Fibroblast of pulmonary artery (primary cell): ENCODE measurements around the gene DLGAP4.

Source experiments
- DNase-seq: peaks from one replicate; pipeline ENCODE4 v3.0.0-alpha.2; 2010; ENCODE audit warnings: low read depth
- H3K4me3 ChIP-seq: replicated peaks from 2 replicates; pipeline ENCODE4 v1.5.1; 2011; ENCODE audit warnings: low read depth, mild to moderate bottlenecking, control low read depth, low read length, moderate library complexity
- TF ChIP-seq, protein P1 (sequence below): IDR thresholded peaks from 2 replicates; pipeline ENCODE4 v1.5.1; 2011; ENCODE audit warnings: mild to moderate bottlenecking, control low read depth, low read length, inconsistent platforms; ENCODE audit errors: missing control alignments

DLGAP4 gene

DNA sequence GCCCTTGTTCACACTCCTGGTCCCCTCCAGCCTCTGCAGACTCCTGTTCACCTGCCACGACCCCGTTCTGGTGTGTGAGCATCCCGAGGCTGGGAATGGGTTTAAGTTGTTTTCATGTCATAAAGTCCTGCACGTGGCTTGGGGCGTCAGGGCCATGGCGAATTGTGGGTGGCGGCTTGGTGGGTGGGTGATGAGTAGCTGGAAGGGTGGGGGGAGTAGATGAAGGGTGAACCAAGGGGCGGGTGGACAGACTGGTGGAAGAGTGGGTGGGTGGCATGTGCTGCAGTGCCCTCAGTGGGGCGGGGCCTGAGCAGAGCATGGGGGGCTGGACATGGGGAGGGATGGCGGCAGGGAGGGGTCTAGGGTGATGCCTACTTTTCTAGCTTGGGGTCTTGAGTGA, 54.3 kb downstream of the DLGAP4 start:
- no peak overlapping the region for H3K4me3 ChIP-seq
- DNase-seq = no peak
- TF ChIP-seq, protein P1, sequence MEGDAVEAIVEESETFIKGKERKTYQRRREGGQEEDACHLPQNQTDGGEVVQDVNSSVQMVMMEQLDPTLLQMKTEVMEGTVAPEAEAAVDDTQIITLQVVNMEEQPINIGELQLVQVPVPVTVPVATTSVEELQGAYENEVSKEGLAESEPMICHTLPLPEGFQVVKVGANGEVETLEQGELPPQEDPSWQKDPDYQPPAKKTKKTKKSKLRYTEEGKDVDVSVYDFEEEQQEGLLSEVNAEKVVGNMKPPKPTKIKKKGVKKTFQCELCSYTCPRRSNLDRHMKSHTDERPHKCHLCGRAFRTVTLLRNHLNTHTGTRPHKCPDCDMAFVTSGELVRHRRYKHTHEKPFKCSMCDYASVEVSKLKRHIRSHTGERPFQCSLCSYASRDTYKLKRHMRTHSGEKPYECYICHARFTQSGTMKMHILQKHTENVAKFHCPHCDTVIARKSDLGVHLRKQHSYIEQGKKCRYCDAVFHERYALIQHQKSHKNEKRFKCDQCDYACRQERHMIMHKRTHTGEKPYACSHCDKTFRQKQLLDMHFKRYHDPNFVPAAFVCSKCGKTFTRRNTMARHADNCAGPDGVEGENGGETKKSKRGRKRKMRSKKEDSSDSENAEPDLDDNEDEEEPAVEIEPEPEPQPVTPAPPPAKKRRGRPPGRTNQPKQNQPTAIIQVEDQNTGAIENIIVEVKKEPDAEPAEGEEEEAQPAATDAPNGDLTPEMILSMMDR = no peak

DNA sequence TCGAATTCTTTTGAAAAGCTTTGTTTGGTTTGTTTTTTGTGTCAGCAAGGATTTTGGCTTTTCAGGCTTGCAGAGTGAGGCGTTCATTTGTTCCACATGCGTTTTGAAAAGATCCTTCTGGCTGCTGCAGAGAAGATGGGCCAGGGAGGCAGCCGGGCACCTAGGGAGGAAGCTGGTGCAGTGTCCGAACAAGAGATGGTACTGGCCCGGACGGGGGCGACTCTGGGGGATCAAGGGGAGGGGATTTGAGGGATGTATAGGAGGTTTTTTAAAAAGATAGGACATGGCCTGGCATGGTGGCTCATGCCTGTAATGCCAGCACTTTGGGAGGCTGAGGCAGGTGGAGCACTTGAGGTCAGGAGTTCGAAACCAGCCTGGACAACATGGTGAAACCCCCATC, 55.3 kb downstream of the DLGAP4 start:
- no peak for DNase-seq
- no peak overlapping the region for H3K4me3 ChIP-seq
- TF ChIP-seq, protein P1 = no peak

DNA sequence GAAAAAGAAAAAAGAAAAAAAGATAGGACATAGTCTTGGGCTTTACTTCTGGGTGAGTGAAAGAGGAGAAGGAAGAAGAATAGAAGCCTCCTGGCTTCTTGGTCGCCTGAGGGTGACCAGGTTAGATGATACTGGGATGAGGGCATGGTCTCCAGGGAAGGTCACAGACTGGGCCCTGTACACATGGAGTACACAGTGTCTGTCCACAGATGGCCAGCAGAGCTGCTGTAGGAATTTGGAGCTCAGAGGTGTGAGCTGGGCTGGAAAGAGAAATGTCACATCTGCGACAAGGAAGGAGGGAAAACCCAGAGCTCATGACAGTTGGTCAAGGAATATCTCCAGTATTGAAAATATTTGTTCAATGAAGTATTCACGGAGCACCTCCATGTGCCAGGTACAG, 56.1 kb downstream of the DLGAP4 start:
- no peak overlapping the region for H3K4me3 ChIP-seq
- TF ChIP-seq, protein P1 = no peak
- no peak for DNase-seq

DNA sequence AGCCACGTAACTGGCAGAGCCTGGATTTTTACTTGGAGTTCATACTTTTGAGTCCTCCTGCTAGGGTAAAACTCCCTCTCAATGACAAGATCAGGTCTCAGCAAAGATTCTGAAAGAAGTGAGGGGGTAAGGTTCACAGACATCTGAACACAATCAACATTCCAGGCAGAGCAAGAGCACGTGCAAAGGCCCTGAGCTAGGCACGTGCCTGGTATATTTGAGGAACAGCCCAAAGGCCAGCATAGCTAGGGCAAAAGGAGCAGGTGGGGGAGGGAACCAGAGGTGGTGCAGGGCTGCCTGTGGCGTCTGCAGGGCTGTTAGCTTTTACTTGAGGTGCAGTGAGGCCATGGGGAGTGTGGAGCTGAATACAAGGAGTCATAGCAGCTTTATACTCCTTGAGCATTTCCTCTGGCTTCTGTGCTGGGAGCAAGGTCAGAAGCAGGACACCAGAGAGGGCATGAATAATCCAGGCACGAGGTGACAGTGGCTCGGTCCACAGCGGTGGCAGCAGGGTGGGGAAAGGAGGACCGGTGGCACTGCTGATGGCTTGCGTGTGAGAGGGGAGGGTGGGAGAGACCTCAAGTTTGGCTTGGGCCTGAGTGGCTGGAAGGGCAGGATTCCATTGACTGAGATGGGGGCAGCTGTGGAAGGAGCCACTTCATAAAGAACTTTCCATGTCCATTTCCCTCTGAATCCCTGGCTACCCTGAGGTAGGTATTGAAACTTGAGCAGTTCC, 57.0 kb downstream of the DLGAP4 start:
- no peak for DNase-seq
- TF ChIP-seq, protein P1 = no peak
- H3K4me3 ChIP-seq = no peak overlapping the region

DNA sequence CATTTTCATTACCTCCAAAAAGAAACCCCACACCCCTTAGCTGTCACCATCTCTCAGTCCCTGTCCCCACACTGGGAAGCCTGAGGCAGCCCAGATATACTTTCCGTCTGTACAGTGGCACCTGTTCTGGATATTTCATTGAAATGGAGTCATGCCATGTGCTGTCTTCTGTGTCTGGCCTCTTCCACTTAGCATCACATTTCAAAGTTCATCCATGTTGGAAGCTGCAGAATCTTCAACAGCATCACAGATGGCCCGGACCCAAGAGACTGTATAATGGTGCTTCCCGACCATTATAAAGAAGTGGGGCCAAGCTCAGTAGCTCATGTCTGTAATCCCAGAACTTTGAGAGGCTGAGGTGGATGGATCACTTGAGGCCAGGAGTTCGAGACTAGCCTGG, 58.4 kb downstream of the DLGAP4 start:
- TF ChIP-seq, protein P1 = no peak
- H3K4me3 ChIP-seq = no peak overlapping the region
- DNase-seq = no peak

DNA sequence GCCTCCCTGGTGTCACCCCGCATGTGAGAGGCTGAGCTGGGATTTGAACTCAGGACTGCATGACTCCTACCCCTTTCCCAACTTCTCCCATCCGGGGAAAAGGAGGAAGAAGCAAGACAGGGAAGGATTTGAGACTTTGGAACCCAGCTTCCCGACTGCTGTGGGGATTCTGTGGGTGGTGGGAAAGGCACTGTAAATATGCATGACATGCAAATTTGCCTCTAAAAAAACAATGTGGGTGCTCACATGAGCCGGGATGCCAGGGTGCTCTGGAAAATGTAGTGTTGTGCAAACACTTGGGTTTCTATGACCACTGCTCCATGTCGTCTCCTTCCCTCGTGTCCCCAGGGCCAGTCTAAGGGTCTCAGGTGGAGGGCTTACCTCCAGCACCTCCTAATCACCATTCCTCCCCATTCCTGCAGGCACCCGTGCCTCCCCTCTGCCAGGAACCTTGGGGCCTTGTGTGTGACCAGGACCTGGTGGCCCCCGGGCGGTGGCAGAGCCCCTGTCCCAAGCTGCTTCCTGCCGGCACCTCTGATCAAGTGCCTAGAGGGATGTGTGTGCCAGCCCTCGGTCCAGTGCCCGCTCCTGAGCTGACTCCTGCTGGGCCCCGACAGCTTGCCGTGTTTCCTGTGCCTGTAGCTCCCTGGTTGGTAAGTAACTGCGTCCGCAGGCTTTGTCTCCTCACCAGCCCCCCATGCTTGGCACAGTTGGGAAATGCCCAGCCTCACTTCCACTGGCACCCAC, 60.7 kb downstream of the DLGAP4 start:
- DNase-seq = no peak
- H3K4me3 ChIP-seq = no peak overlapping the region
- TF ChIP-seq, protein P1 = no peak

DNA sequence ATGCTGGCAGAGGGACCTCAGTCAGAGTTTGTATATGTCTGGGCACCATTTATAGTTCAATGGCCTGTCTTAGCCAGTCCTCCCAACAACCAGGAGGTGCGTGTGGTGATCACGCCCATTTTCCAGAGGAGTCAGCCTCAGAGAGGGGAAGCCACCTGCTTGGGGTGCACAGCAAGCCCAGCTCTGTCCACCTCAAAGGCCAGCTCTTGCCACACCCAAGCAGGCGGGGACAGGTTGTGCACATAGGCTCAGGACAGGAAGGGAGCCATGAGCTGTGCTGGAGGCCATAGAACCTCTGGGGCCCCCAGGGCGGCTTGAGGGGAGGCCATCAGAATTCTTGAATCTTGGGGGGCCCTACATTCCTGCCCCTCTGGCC, 61.2 kb downstream of the DLGAP4 start:
- TF ChIP-seq, protein P1 = no peak
- no peak for DNase-seq
- no peak overlapping the region for H3K4me3 ChIP-seq
